Measurements from ENCODE around the gene TGIF2.
"Not testable (repeated sequence)": the region's sequence is repeated elsewhere in the genome, so short reads cannot be mapped to it uniquely, and the experiment has no call there.

TGIF2 gene

GRCh38 chr20:36632487-36633284, 59.3 kb downstream of the TGIF2 start:
- Histone ChIP-seq H3K27me3 (ENCODE audit: control insufficient read depth, low read length) (no peaks in the 10 kb centered on the region), H3F3A (ENCODE audit: control insufficient read depth, insufficient read depth) (no peaks in the 10 kb centered on the region), H3K4me1 (ENCODE audit: control insufficient read depth, low read length) (peaks cover 14% of the 10 kb centered on the region), H3K27ac (ENCODE audit: low read depth, low read length) (no peak overlapping the region), H3K36me3 (ENCODE audit: control insufficient read depth, low read length) (no peaks in the 10 kb centered on the region), H3K4me2 (ENCODE audit: low read length) (no peak overlapping the region), H3K9me2 (replicated peaks; ENCODE audit: control insufficient read depth, low read length) (no peaks in the 10 kb centered on the region), H3K9me3 (ENCODE audit: control insufficient read depth, insufficient read depth, low read length) (no peaks in the 10 kb centered on the region), H4K20me1 (ENCODE audit: control insufficient read depth, insufficient read depth, low read depth, low read length) (no peaks in the 10 kb centered on the region), H3K4me3 (ENCODE audit: low read length) (no peak overlapping the region), H3K79me2 (ENCODE audit: control insufficient read depth, low read length) (no peaks in the 10 kb centered on the region)
- TF ChIP-seq EZH2phosphoT487 (IDR thresholded peaks at IDR 0.05; ENCODE audit: borderline replicate concordance, low read length) (no peak), CTCF (IDR thresholded peaks at IDR 0.05; ENCODE audit: low read depth, low read length, poor library complexity, severe bottlenecking) (no peak)

- Histone ChIP-seq H3K36me3 (ENCODE audit: control insufficient read depth, low read length) (no peaks in the 10 kb centered on the region), H3K9me2 (replicated peaks; ENCODE audit: control insufficient read depth, low read length) (no peaks in the 10 kb centered on the region), H3K27me3 (ENCODE audit: control insufficient read depth, low read length) (no peaks in the 10 kb centered on the region), H3K79me2 (ENCODE audit: control insufficient read depth, low read length) (no peaks in the 10 kb centered on the region), H4K20me1 (ENCODE audit: control insufficient read depth, insufficient read depth, low read depth, low read length) (no peaks in the 10 kb centered on the region), H3K4me2 (ENCODE audit: low read length) (no peak overlapping the region), H3F3A (ENCODE audit: control insufficient read depth, insufficient read depth) (no peaks in the 10 kb centered on the region), H3K9me3 (ENCODE audit: control insufficient read depth, insufficient read depth, low read length) (no peaks in the 10 kb centered on the region), H3K4me3 (ENCODE audit: low read length) (no peak overlapping the region), H3K4me1 (ENCODE audit: control insufficient read depth, low read length) (peaks cover 14% of the 10 kb centered on the region), H3K27ac (ENCODE audit: low read depth, low read length) (no peak overlapping the region)
- TF ChIP-seq EZH2phosphoT487 (IDR thresholded peaks at IDR 0.05; ENCODE audit: borderline replicate concordance, low read length): no peak
- TF ChIP-seq CTCF (IDR thresholded peaks at IDR 0.05; ENCODE audit: low read depth, low read length, poor library complexity, severe bottlenecking): no peak
Measured at GRCh38 chr20:36633285-36633772, 59.9 kb downstream of the TGIF2 start.

- Histone ChIP-seq H3F3A (ENCODE audit: control insufficient read depth, insufficient read depth) (no peaks in the 10 kb centered on the region), H3K79me2 (ENCODE audit: control insufficient read depth, low read length) (no peaks in the 10 kb centered on the region), H3K36me3 (ENCODE audit: control insufficient read depth, low read length) (no peaks in the 10 kb centered on the region), H3K27ac (ENCODE audit: low read depth, low read length) (no peak overlapping the region), H3K4me1 (ENCODE audit: control insufficient read depth, low read length) (peaks cover 14% of the 10 kb centered on the region), H3K4me3 (ENCODE audit: low read length) (no peak overlapping the region), H4K20me1 (ENCODE audit: control insufficient read depth, insufficient read depth, low read depth, low read length) (no peaks in the 10 kb centered on the region), H3K9me3 (ENCODE audit: control insufficient read depth, insufficient read depth, low read length) (no peaks in the 10 kb centered on the region), H3K9me2 (replicated peaks; ENCODE audit: control insufficient read depth, low read length) (no peaks in the 10 kb centered on the region), H3K4me2 (ENCODE audit: low read length) (no peak overlapping the region), H3K27me3 (ENCODE audit: control insufficient read depth, low read length) (no peaks in the 10 kb centered on the region)
- TF ChIP-seq CTCF (IDR thresholded peaks at IDR 0.05; ENCODE audit: low read depth, low read length, poor library complexity, severe bottlenecking) (no peak), EZH2phosphoT487 (IDR thresholded peaks at IDR 0.05; ENCODE audit: borderline replicate concordance, low read length) (no peak)
Measured at GRCh38 chr20:36634342-36634741, 60.9 kb downstream of the TGIF2 start.

GRCh38 chr20:36638876-36639400, 65.5 kb downstream of the TGIF2 start:
- H3K27ac ChIP-seq (ENCODE audit: low read depth, low read length); H3K27me3 ChIP-seq (ENCODE audit: control insufficient read depth, low read length); H3K79me2 ChIP-seq (ENCODE audit: control insufficient read depth, low read length); H3K9me3 ChIP-seq (ENCODE audit: control insufficient read depth, insufficient read depth, low read length); H3K4me3 ChIP-seq (ENCODE audit: low read length); H3K36me3 ChIP-seq (ENCODE audit: control insufficient read depth, low read length); H3K4me1 ChIP-seq (ENCODE audit: control insufficient read depth, low read length); H3K9me2 ChIP-seq (replicated peaks; ENCODE audit: control insufficient read depth, low read length); H3K4me2 ChIP-seq (ENCODE audit: low read length); H4K20me1 ChIP-seq (ENCODE audit: control insufficient read depth, insufficient read depth, low read depth, low read length); H3F3A ChIP-seq (ENCODE audit: control insufficient read depth, insufficient read depth): not testable (repeated sequence)
